Testis (tissue), 2 donors: ENCODE results near the gene STXBP1.

Source experiments
- CTCF ChIP-seq, 3 experiments: fragments of 450-650 bp in 2 of 3; fragments of 200-600 bp in 1 of 3; sonication (generic) in 1 of 3; IDR thresholded peaks; one replicate each; pipeline ENCODE4 v1.5.1; 2016 to 2019; ENCODE audit warnings: antibody characterized with exemption in 3 of 3, mild to moderate bottlenecking in 2 of 3, moderate library complexity in 1 of 3
- POLR2A ChIP-seq: fragments of 450-650 bp; IDR thresholded peaks from one replicate; pipeline ENCODE4 v1.6.1; 2017; ENCODE audit warnings: antibody characterized with exemption, mild to moderate bottlenecking, moderate library complexity

- no peak for TF ChIP-seq POLR2A
- no peak for TF ChIP-seq CTCF (IDR thresholded peaks at IDR 0.05)
Measured at GRCh38 chr9:127712867-127713266, 100.8 kb downstream of the STXBP1 start.
